GM19438 (cell line): ENCODE data around the gene TNFRSF6B.

Source experiments
- ATAC-seq: cut with Tn5 transposase; IDR thresholded peaks from one replicate; pipeline ENCODE4 v1.9.1; 2021; ENCODE audit warnings: low read depth; ENCODE audit not compliant: unreplicated experiment

The TNFRSF6B gene

DNA sequence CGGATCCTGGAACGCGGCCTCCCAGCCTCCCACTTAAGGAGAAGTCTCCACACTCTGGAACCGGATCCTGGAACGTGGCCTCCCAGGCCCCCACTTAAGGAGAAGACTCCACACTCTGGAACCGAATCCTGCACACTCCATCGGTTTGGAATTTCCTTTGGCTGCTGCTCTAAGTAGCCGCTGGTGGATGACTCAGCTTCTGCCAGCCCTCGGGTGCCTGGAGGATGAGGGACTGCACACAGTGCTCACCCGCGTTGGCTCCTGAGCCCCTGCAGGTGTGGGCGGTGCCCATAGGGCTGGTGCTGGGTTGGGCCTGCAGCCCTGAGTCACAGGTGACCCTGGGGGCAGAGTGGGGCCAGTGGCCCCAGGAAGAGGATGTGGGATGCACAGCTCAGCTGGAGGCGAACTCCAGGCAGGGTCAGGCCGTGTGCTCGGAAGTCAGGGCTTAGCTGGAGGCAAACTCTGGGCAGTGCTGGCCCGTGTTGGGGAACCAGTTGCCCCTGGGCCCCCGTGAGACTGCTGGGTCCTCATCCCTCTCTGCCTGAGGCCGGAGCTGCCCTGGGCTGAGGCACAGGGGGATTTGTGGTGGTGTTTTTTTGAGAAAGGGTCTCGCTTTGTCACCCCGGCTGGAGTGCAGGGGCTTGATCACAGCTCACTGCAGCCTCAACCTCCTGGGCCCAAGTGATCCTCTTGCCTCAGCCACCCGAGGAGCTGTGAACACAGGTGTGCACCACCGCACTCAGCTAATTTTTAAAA lies 13.9 kb upstream of the TNFRSF6B start:
- no peak for ATAC-seq

DNA sequence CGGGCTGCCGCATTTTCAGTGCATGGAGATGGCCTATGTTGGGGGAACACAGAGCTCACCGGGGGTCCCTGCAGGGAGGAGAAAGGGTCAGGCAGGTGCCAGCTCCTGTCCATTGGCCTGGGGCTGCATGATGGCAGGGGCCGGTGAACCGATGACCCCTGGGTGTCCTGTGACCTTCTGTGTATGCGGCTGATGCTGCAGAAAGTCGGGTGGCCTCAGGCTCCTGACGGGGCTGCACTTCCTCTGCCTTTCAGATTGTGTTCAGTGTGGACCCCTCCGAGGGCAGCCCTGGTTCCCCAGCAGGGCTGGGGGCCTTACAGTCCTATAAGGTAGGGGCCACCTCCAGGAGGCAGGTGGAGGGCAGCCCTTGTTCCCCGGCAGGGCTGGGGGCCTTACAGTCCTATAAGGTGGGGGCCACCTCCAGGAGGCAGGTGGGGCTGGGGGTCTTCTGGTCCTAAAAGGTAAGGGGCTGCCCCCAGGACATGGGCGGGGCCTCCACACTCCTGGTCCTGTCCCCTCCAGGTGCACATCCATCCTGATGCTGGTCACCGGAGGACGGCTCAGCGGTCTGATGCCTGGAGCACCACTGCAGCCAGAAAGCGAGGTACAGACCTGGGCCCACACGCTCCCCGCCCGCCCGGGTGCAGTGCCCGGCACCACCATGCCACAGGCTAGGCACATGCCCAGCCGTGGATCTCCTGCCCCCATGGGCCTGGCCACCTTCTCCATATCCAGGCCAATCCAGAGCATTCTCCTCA lies 11.0 kb upstream of the TNFRSF6B start:
- no peak for ATAC-seq

DNA sequence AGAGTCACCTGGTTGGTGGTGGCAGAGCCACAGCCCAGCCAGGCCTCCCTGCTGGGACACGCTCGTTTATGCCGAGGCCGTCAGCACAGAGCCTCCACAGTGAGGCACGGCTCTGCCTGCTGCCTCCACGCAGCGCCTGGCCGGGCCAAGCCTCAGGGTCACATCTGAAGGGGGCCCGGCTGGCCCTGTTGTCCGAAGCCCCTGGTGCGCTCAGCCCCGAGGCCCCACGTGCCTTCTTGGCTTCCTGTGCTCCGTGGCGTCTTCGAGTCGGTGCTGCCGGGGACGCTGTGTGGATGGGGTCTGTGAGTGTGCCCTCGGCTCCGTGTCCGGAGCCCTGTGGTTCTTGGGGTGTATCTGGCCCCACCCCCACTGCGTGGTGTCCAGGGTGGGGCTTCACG lies 10.4 kb upstream of the TNFRSF6B start:
- no peak for ATAC-seq

DNA sequence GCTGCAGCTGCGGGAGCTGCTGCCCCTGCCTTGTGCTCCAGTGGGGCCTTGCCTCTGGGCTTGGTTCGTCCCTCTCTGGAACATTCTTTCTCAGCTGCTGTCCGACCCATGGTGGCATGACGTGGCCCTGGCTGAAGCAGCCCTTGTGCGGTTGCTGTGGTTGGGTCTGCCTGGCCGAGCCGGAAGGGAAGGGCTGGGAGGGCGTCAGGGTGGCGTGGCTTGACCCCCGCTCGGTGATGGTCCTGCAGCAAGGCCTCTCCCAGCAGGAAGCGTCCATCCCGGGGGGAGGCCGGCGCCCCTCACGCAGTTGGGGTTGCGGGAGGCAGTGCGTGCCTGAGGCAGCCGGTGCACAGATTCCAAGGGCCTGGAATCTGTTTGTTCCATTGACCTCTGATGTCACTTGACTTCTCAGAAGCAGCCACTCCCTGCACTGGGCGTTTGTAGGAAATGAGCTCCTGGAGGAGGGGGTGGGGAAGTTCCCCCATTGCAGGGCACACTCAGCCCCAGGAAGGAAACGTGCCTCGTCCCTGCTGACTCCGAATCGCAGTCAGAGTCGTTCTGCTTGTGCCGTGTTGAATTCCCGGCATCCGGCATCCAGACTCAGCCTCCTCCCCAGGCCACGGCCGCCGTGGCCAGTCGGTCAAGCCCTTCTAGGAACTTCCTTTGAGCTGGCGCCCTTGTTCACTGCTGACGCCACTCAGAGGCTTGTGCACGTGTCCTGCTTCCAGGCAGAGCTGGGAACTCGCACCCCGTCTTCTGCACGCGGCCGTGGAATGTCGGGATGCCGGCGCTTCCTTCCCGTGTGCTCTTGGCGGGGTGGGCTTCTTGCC lies 9.7 kb upstream of the TNFRSF6B start:
- no peak for ATAC-seq

DNA sequence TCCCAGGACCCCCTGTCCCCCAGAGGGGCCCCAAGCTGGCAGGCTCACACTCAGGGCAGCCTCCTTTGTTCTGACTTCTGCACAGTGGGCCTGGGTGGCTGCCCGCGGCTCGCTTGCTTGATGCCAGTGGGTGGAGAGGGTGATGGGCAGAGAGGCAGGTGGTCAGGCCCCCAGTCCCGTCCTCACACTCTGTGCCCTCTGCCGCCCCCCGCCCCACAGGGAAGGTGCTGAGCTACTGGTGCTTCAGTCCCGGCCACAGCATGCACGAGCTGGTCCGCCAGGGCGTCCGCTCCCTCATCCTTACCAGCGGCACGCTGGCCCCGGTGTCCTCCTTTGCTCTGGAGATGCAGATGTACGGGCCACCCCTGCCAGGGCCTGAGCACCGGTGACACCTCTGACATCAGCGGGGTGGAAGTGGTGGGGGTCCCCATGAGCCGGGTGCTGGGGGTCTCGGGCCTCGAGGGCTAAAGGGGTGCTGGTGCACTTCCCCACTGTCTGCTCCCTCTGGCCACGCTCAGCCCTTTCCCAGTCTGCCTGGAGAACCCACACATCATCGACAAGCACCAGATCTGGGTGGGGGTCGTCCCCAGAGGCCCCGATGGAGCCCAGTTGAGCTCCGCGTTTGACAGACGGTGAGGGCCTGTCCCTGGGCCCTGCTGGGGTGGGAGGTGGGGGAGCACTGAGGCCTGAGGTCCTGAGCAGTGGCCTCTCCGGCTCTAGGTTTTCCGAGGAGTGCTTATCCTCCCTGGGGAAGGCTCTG lies 8.9 kb upstream of the TNFRSF6B start:
- no peak for ATAC-seq

DNA sequence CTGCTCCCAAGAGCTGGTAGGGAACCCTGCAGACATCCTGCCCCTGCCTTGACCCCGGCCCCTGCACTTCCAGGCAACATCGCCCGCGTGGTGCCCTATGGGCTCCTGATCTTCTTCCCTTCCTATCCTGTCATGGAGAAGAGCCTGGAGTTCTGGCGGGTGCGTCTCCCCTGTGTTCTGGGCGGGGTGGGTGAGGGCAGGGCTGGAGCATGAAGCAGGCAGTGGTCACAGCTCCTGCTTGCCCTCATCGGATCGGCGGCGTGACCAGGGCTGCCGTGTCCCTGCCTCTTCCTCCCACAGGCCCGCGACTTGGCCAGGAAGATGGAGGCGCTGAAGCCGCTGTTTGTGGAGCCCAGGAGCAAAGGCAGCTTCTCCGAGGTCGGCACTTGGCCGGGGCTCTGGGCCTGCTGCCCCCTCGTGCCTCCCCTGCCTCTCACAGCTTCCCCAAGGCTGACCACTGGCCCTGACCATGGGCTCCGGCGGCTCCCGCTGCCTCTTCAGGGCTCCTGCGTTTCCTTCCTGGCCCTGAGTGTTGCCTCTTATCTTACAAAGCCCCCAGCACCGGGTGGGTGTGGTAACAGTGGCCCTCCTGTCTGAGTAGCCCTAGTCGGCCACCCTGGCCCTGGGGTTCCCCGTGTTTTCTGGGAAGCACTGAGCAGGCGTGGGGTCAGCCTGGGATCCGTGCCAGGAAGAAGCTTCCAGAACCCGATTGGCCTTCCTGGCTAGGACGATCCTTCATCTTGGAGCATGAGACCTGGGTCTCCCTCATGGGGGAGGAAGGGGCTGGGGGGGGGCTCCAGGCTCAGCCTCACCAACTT lies 8.0 kb upstream of the TNFRSF6B start:
- ATAC-seq = no peak

DNA sequence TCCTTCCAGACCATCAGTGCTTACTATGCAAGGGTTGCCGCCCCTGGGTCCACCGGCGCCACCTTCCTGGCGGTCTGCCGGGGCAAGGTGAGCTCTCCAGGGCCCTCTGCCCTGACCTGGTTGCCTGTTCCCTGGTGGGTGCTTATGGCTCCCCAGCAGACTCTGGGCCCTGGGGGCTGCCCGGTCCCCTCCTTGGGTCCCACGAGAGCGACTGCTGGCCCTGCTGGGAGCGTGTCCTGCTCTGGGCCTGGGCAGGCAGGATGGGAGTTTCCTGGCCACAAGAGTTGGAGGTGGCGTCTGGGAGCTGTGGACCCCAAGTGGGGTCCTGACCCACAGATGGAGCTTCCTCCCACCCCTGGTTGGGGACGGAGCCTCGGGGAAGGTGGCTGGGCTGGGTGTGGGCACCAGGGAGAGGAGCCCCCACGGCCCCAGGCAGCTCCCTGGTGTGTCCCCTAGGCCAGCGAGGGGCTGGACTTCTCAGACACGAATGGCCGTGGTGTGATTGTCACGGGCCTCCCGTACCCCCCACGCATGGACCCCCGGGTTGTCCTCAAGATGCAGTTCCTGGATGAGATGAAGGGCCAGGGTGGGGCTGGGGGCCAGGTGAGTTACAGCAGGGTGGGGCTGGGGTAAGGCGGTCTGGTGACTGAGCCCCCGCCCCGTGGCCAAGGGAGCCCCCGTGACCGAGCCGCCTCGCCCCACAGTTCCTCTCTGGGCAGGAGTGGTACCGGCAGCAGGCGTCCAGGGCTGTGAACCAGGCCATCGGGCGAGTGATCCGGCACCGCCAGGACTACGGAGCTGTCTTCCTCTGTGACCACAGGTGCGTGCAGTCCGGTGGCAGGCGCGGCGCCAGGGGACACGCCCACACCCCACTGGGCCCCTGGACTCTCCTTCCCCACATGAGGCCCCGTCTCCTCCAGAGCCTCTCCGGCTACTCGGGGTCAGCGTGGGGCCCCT lies 7.1 kb upstream of the TNFRSF6B start:
- no peak for ATAC-seq

DNA sequence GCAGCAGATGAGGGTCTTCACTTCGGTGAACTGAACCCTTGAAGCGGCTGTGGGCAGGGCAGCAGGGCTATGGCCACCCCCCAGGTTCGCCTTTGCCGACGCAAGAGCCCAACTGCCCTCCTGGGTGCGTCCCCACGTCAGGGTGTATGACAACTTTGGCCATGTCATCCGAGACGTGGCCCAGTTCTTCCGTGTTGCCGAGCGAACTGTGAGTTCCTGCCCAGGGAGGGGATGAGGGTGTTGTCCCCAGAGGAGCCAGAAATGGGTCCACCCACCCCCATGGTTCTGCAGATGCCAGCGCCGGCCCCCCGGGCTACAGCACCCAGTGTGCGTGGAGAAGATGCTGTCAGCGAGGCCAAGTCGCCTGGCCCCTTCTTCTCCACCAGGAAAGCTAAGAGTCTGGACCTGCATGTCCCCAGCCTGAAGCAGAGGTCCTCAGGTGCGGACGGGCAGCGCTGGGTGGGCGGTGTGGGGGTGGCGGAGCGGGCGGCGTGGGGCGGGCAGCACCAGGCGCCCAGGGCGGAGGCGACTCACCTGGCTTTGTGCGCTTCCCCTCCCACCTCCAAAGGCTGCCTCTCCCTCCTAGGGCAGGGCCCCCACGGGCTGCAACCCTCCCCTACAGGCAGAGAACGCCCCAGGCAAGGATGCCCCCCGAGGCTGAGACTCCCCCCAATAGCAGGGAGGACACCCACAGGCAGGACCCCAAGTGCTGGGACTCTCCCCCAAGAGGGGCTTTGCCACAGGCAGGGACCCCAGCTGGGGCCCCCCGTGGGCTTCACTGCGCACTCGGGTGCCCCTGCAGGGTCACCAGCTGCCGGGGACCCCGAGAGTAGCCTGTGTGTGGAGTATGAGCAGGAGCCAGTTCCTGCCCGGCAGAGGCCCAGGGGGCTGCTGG lies 6.2 kb upstream of the TNFRSF6B start:
- ATAC-seq = no peak

DNA sequence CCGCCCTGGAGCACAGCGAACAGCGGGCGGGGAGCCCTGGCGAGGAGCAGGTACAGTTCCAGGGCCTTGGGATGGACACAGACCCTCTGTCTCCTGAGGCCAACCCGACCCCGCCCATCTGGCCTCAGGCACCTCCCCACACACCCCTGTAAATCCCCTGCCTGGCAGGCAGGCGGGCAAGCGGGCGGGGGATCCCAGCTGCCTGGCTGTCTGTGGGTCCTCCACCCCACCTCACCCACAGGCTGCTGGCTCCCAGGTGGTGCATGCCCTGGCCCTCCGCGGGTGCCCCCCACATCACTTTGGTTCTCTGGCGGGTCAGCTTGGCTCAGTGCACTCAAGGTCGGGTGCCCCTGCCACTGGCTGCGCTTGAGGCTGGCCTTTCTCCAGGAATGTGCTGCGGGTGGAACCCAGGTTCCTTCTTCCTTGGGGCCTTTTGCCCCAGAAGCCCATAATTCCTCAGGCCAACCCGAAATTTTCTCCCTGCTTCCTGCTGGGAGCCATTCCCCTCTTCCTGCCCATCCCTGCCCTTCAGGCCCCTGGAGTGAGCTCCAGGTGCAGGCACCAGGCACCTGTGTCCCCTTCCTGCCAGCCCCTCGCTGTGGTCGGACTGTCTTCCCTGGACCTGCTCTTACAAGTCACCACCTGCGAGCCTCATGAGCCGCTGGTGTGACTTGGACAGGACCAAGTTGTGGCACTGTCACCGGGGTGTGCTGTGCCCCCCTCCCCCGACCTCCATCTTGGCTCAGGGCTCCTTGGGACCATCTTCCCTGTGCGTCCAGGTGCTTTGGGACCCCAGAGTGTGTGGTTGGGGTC lies 5.3 kb upstream of the TNFRSF6B start:
- ATAC-seq = no peak

DNA sequence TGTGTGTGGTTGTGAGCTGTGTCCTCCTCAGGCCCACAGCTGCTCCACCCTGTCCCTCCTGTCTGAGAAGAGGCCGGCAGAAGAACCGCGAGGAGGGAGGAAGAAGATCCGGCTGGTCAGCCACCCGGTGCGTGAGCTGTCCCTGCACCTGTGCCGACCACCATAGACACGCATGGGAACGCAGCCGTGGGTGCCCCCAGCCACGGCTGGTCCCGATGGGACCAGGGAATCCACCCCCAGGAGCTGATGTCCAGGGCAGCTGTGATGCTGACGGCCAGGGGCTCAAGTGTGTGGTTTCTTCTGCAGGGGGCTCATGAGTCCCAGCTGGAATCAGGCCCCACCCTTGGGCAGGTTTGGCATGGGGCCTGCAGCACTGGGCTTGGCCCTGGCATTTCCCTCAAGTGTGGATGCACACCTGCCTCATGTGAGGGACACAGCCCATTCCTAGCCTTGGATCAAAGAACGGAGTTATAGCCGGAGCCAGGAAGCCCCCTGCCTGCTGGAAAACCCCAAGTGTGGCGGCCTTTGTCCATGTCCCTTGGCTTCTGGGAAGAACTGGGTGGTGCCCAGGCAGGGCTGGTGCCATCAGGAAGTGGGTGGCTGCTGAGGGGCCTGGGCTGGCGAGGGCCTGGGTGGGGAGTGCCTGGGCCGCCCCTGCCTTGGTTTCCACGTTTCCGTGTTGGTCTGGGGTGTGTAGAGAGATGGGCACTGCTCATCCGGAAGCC lies 4.6 kb upstream of the TNFRSF6B start:
- ATAC-seq = no peak

DNA sequence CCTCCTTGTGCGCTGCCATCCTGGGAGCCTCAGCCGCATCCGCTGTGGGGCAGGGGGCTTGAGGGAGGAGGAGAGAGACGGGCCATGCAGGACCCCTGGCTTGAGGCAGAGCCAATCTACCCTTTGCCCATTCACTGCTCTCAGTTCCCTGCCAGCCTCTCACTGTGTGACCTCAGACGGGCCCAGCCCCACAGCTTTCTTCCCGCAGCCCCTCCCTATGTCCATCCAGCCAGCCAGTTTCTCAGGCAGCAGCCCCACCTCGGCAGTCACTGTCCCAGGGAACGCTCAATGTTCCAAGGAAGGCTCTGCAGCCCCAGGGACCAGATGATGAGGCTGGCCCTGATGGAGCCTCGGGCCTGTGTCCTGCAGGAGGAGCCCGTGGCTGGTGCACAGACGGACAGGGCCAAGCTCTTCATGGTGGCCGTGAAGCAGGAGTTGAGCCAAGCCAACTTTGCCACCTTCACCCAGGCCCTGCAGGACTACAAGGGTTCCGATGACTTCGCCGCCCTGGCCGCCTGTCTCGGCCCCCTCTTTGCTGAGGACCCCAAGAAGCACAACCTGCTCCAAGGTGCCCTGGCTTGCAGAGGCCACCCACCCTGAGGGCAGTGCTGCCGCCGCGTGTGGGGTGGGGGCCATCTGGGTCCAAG lies 3.9 kb upstream of the TNFRSF6B start:
- no peak for ATAC-seq

DNA sequence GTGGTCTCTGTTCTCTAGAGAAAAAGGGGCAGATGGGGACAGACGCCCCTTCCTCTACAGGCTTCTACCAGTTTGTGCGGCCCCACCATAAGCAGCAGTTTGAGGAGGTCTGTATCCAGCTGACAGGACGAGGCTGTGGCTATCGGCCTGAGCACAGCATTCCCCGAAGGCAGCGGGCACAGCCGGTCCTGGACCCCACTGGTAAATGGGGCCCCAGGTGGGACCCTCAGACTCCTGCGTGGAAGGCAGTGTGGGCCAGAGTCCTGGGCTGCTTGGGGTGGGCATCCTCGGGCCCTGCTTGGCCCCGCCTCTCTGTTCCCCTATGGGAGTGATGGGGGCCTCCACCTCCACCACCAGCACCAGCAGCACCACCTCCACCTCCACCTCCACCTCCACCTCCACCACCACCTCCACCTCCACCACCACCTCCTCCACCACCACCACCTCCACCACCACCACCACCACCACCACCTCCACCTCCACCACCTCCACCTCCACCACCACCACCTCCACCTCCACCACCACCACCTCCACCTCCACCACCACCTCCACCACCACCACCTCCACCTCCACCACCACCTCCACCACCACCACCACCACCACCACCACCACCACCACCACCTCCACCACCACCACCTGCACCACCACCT lies 3.2 kb upstream of the TNFRSF6B start:
- ATAC-seq = no peak

DNA sequence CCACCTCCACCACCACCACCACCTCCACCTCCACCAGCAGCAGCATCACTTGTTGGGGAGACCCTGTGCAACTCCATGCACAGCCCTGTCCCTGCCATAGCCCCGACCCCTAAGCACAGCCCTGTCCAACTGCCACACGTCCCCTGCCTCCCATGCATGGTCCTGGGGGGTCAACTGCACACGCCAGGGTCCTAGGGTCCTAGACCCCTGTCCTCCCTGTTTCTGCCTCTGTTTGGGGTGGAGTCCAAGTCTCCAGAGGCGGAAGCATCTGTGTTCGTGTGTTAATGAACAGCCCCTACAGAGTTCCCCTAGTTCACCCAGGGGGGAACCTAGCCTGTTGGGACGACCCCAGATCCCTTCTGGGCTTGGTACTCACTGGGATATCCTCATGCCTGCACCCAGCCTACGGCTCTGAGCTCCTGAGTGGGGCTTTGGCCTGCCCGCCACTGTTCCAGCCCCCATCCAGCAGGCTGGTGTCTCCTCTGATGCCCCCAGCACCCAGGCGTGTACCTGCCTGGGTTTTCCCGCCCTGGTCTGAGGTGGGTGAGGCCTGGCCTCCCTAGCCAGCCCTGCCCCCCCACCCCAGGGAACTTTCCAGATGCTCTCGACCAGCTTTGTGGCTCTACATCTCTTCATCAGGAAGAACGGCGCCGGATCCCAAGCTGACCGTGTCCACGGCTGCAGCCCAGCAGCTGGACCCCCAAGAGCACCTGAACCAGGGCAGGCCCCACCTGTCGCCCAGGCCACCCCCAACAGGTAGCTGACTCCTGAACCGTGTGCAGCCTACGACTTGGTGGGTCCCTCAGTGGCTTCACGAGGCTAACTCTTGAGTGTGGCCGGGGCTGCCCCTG lies 2.5 kb upstream of the TNFRSF6B start:
- ATAC-seq = no peak
